OCI-LY1 (cell line): ENCODE data around the gene RNF144A.

Experiments used
- CTCF ChIP-seq: fragments of 200-600 bp; sonication (generic), shearing (Covaris generic); IDR thresholded peaks from 2 replicates; pipeline ENCODE4 v1.5.1; 2017; ENCODE audit warnings: mild to moderate bottlenecking, antibody characterized with exemption, low read length, moderate library complexity, mixed read lengths
- EZH2 ChIP-seq: fragments of 200-600 bp; sonication (generic), shearing (Covaris generic); IDR thresholded peaks from 2 replicates; pipeline ENCODE4 v1.8.0; 2017; ENCODE audit warnings: borderline replicate concordance, mixed run types, mild to moderate bottlenecking, antibody characterized with exemption, low read length, moderate library complexity, mixed read lengths

GRCh38 chr2:6951046-6951445 is 33.8 kb downstream of the RNF144A start:
- TF ChIP-seq CTCF (no peak), EZH2 (no peak)
